Measurements from ENCODE around the gene DNAJB6. TPM values are rescaled to one million over a fixed set of nuclear protein-coding genes. Genes with fewer than 3 reads are reported as not detected.
A peak's percentile ranks its signal among the peaks of the same experiment; 100 is the strongest.

The DNAJB6 gene
- total and polyA plus RNA-seq, 5 donors, result 154 to 183 (median 170) TPM

DNA sequence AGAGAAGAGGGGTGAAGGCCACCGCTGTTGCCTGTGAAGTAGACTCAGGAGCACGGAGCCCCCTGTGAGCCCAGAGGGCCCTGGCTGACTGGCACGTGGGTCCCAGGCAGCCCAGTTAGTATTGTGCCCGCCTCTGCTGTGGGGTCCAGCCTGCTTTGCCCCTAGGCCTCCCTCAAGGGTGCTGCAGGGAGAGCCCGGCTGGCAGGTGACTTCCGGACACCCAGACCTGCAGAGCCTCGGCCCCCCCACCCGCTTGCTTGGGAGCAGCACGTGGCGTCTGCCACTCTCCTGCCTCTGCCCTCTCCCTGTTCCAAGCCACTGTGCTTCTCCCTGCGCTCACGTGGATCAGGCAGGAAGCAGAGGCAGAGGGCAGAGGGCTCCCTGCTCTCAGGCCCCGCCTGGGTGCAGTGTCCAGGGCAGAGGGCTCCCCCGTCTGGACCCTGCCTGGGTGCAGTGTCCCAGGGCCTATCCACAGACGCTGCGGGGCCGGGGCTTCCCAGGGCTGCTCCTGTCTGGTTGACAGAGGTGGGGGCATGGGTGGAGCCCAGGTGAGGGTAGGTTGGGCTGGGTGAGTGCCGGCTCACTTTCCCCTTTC, 88.4 kb downstream of the DNAJB6 start:
- no peaks in the 10 kb centered on the region for H3K9me3 ChIP-seq (ENCODE audit: control insufficient read depth, low read length)
- H3K27me3 ChIP-seq (ENCODE audit: control insufficient read depth, insufficient read depth), result no peaks in the 10 kb centered on the region
- no peak overlapping the region for H3K4me3 ChIP-seq (ENCODE audit: low read length)
- H3K4me1 ChIP-seq (ENCODE audit: control insufficient read depth, insufficient read depth, low read length), result no peaks in the 10 kb centered on the region
- ATAC-seq (no peak), DNase-seq (peak in 2 of 3 donors; percentile 40 to 52)
- no peak overlapping the region for H3K27ac ChIP-seq (ENCODE audit: low read length)
- intact Hi-C loops (cut with DNase I), result no loop called here
- 82% methylated on average over 18 of the region's 18 CpGs for WGBS

DNA sequence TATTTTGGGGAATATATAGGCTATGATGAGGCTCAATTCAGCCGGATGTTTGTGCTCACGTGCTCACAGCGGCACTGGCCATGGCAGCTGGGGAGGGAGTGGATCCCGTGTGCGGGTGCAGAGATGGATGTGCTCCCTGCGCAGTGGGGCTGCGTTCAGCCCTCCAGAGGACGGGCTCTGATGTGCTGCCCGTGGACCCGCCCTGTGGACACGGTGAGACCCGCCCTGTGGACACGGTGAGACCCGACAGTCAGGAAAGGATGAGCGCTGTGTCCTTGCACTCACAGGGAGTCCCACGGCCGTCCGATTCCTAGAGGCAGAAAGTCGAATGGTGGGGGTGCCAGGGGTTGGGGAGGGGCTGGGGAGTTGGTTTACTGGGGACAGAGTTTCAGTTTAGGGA, 89.0 kb downstream of the DNAJB6 start:
- H3K4me1 ChIP-seq (ENCODE audit: control insufficient read depth, insufficient read depth, low read length), result no peaks in the 10 kb centered on the region
- no peak for ATAC-seq
- peak in 2 of 3 donors; percentile 40 to 43 for DNase-seq
- WGBS, result 93% methylated on average over 19 of the region's 19 CpGs
- H3K27me3 ChIP-seq (ENCODE audit: control insufficient read depth, insufficient read depth), result no peaks in the 10 kb centered on the region
- intact Hi-C loops (cut with DNase I), result no loop called here
- H3K9me3 ChIP-seq (ENCODE audit: control insufficient read depth, low read length), result no peaks in the 10 kb centered on the region
- no peak overlapping the region for H3K4me3 ChIP-seq (ENCODE audit: low read length)
- H3K27ac ChIP-seq (ENCODE audit: low read length), result no peak overlapping the region

DNA sequence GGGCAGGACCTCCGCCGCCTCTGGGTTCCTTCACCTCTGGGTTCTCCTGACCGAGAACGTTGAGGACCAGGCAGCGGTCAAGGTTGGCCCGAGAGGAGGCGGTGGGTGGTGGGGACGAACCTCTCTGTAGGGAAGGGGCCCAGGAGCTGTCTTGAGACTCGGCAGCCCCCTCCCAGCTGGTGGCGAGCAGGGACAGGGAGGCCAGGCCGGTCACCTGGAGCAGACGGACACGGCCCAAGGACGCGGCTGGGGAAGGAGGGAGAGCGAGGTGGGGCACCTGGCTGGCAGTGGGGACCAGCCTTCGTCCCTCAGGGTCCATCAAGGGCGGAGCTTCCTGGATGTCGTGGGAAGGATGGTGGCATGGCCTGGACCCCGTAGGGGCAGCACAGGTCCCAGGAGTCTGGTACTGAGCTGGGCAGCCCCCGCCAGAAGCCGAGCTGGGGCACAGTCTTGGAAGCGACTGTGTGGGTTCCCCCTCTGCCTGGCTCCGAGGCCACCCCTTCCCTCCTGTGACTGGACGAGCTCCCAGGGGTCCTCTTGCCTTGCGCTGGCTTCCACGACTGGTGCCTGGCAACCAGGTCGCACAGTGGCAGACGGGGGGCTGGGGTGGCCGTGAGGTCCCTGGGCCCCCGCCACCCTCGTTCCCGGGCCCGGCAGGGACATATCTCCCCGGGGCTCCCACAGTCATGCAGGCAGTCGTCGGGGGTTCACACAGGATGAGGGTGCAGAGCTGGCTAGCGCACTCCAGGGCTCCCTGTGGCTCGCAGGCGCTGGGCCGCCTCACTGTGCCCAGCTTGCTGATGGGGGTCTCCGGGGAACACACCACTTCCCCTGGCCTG, 89.9 kb downstream of the DNAJB6 start:
- no peaks in the 10 kb centered on the region for H3K9me3 ChIP-seq (ENCODE audit: control insufficient read depth, low read length)
- ATAC-seq, result no peak
- no peak overlapping the region for H3K27ac ChIP-seq (ENCODE audit: low read length)
- peak in 2 of 3 donors; percentile 31 to 54 for DNase-seq
- WGBS, result 89% methylated on average over 42 of the region's 42 CpGs
- no peak overlapping the region for H3K4me3 ChIP-seq (ENCODE audit: low read length)
- H3K4me1 ChIP-seq (ENCODE audit: control insufficient read depth, insufficient read depth, low read length), result no peaks in the 10 kb centered on the region
- intact Hi-C loops (cut with DNase I), result no loop called here
- no peaks in the 10 kb centered on the region for H3K27me3 ChIP-seq (ENCODE audit: control insufficient read depth, insufficient read depth)

DNA sequence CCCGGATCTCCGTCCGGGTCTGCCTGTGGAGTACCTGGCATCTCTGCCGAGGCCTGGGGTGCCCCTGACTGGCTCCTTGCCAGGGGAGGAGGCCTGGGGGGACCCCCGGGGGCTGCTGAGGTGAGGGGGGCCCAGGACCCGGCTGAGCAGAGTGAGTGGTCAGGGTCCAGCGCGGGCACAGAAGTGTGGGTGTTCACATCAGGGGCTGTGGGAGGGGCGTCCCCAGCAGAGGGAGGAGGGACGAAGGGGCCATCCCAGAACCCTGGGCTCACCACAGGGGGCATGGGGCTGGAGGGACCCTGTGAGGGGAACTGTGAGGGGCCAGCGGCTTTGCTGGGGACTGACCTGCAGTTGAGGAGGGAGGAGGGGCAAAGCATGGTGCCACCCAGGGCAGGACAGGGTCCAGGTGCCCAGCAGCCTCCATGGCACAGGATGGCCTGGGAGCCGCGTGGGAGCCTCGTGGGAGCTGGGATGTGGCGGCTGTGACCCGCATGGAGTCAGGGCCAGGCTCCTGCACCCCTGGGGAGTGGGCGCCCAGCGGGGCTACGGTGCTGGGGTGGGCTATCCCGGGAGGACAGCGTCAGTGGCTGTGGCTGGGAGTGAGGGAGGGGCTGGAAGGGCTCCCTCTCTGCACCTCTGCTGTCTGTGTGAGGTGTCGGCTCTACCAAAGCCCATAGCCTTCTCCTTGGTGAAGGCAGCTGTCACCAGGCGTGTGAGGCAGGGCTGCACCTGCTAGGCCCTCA, 91.2 kb downstream of the DNAJB6 start:
- no peaks in the 10 kb centered on the region for H3K9me3 ChIP-seq (ENCODE audit: control insufficient read depth, low read length)
- no peak overlapping the region for H3K4me3 ChIP-seq (ENCODE audit: low read length)
- ATAC-seq (no peak), DNase-seq (peak in 2 of 3 donors; percentile 43 to 50)
- no peak overlapping the region for H3K27ac ChIP-seq (ENCODE audit: low read length)
- no peaks in the 10 kb centered on the region for H3K4me1 ChIP-seq (ENCODE audit: control insufficient read depth, insufficient read depth, low read length)
- H3K27me3 ChIP-seq (ENCODE audit: control insufficient read depth, insufficient read depth), result no peaks in the 10 kb centered on the region
- 91% methylated on average over 23 of the region's 23 CpGs for WGBS
- intact Hi-C loops (cut with DNase I), result no loop called here

DNA sequence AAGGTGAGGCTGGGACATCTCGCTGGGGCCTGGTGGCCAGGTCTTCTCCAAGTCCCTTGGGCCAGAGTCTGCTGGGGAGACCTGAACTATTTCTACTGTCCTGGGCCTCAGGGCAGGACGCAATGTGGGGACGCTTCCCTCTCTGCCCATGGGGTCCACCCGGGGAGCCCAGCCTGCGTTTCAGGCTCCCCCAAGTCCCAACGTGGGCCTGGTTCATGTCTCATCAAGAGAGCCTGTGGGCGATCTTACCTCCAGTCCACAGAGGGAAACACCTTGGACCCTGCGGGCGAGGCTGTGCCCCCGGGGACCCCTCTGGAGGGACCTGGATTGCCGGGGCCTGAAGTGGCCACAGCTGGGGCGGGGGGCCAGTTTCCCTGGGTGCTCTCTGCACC, 91.7 kb downstream of the DNAJB6 start:
- intact Hi-C loops (cut with DNase I), result no loop called here

DNA sequence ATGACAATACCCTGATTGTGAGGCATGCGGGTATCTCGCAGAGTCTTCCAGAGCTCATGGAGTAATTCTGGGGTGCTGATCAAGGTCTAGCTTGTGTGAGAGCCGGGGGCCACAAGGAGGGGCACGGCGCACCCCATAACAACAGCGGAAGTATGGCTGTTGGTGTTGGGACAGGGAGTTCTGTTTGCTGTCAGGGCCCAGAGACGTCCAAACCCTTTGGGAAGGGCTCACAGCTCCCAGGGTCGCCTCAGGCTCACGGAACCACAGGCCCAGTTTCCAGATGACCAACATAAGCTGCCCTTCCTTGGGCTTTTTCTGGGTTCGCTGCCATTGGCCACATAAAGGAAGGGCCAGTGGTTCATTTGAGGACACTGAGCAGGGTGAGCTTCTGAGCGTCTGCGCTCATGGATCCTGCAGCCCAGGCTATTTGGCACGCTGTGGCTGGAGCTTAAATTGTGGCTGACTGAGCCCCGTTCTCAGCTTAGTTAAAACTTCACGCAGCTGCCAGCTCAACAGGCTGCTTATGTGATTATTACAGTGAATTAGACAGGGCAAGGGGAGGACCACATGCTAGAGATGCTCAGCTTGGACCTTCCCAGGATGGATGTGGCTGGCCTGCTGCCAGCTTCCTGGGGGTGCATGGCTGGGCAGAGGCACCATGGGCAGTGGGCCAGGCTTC, 92.3 kb downstream of the DNAJB6 start:
- DNase-seq, result peak in 2 of 3 donors; percentile 51 to 59
- Histone ChIP-seq H3K4me1 (ENCODE audit: control insufficient read depth, insufficient read depth, low read length) (no peaks in the 10 kb centered on the region), H3K27me3 (ENCODE audit: control insufficient read depth, insufficient read depth) (no peaks in the 10 kb centered on the region), H3K27ac (ENCODE audit: low read length) (no peak overlapping the region), H3K9me3 (ENCODE audit: control insufficient read depth, low read length) (no peaks in the 10 kb centered on the region), H3K4me3 (ENCODE audit: low read length) (no peak overlapping the region)
- WGBS, result 76% methylated on average over 15 of the region's 15 CpGs
- no peak for ATAC-seq
- intact Hi-C loops (cut with DNase I), result no loop called here

More for the DNA sequence above, 91.7 kb downstream of the DNAJB6 start:
- no peaks in the 10 kb centered on the region for H3K9me3 ChIP-seq (ENCODE audit: control insufficient read depth, low read length)
- no peaks in the 10 kb centered on the region for H3K4me1 ChIP-seq (ENCODE audit: control insufficient read depth, insufficient read depth, low read length)
- no peak overlapping the region for H3K4me3 ChIP-seq (ENCODE audit: low read length)
- 93% methylated on average over 12 of the region's 12 CpGs for WGBS
- DNase-seq, result peak in 1 of 3 donors; percentile 39
- H3K27me3 ChIP-seq (ENCODE audit: control insufficient read depth, insufficient read depth), result no peaks in the 10 kb centered on the region
- no peak for ATAC-seq
- no peak overlapping the region for H3K27ac ChIP-seq (ENCODE audit: low read length)

DNA sequence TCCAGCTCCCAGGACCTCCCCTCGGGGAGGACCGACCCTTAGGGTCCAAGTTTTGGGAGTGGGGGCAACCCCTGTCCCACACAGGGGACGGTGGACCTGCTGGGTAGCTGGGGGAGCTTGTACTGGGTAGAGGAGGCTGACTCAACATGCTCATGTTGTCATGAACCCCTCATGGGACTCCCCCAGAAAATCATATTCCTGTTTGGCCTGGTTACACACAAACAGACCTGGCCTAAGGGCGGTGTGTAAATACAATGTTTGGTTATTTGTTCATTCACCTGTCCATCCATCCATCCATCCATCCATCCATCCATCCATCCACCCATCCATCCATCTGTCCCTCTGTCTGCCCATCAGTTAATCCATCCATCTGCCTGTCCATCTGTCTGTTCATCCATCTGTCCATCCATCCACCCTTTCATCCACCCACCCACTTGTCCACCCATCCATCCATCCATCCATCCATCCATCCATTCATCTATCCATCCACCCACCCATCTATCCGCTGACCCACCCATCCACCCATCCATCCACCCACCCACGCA, 92.9 kb downstream of the DNAJB6 start:
- DNase-seq (no peak), ATAC-seq (no peak)
- intact Hi-C loops (cut with DNase I), result loop anchor here in 3 of 4 donors (5.0 to 10.0 kb wide), 2 partner anchors 445 to 448 kb away; no protein-coding TSS in a partner anchor

DNA sequence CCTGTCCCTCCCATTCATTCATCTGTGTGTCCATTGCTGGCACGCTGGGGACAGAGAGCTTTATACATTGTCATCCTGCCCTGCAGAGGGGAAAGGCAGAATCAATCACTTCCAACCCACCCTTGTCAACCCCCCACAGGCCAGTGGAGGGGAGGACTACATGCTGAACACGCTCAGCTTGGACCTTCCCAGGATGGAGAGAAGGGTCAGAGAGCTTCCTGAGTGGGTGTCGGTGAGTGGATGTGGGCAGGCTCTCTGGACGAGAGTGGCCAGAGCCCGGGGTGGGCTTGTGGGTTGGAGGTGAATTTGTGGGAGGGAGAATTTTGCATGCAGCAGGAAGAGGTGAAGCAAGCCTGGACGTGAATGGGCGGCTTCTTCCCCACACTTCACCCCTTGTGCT, 93.9 kb downstream of the DNAJB6 start:
- no peaks in the 10 kb centered on the region for H3K27me3 ChIP-seq (ENCODE audit: control insufficient read depth, insufficient read depth)
- no peaks in the 10 kb centered on the region for H3K4me1 ChIP-seq (ENCODE audit: control insufficient read depth, insufficient read depth, low read length)
- H3K9me3 ChIP-seq (ENCODE audit: control insufficient read depth, low read length), result no peaks in the 10 kb centered on the region
- intact Hi-C loops (cut with DNase I), result loop anchor here in 3 of 4 donors (5.0 to 10.0 kb wide), 2 partner anchors 444 to 447 kb away; no protein-coding TSS in a partner anchor
- WGBS, result 81% methylated on average over 7 of the region's 7 CpGs
- ATAC-seq, result no peak
- no peak for DNase-seq
- H3K27ac ChIP-seq (ENCODE audit: low read length), result no peak overlapping the region
- no peak overlapping the region for H3K4me3 ChIP-seq (ENCODE audit: low read length)

More for the DNA sequence above, 92.9 kb downstream of the DNAJB6 start:
- no peaks in the 10 kb centered on the region for H3K9me3 ChIP-seq (ENCODE audit: control insufficient read depth, low read length)
- 88% methylated on average over 6 of the region's 6 CpGs for WGBS
- H3K27me3 ChIP-seq (ENCODE audit: control insufficient read depth, insufficient read depth), result no peaks in the 10 kb centered on the region
- H3K27ac ChIP-seq (ENCODE audit: low read length), result no peak overlapping the region
- H3K4me3 ChIP-seq (ENCODE audit: low read length), result no peak overlapping the region
- H3K4me1 ChIP-seq (ENCODE audit: control insufficient read depth, insufficient read depth, low read length), result no peaks in the 10 kb centered on the region

DNA sequence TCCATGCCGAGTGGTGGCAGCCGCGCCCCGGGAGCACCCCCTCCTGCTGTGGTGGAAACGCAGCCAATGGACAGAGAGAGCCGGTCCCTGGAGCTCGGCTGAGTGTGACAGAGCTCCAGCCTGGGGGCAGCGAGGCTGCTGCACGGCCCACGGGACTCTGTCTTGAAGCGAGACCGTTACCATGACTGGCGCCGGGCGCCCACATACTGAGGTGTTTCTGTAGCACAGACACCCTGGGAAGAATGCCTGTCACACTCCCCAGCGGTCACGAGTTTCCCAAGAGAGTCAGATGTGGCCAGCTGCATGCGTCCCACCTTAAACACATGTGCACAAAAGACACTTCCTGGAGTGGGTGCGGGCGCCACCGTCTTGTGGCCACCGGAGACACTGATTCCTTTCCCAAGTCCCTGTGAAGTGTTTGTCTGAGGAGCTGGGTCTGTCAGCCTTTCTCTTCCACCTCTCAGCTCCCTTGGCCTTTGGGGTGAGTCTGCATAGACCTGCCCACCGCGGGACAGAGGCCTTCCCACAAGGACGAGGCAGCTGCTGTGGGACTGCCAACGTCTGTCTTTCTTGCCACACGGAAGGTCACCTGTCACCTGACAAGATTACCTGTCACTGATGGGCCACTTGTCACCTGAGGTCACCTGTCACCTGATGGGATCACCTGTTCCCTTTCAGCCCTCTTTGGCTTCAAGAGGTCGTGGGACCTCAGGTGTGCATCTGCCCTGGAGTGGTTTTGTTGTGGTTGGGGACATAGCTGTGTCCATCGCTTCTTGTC, 94.6 kb downstream of the DNAJB6 start:
- ATAC-seq, result no peak

More for the DNA sequence above, 94.6 kb downstream of the DNAJB6 start:
- WGBS, result 88% methylated on average over 29 of the region's 29 CpGs
- H3K27me3 ChIP-seq (ENCODE audit: control insufficient read depth, insufficient read depth), result no peaks in the 10 kb centered on the region
- H3K4me3 ChIP-seq (ENCODE audit: low read length), result no peak overlapping the region
- H3K9me3 ChIP-seq (ENCODE audit: control insufficient read depth, low read length), result no peaks in the 10 kb centered on the region
- no peaks in the 10 kb centered on the region for H3K4me1 ChIP-seq (ENCODE audit: control insufficient read depth, insufficient read depth, low read length)
- intact Hi-C loops (cut with DNase I), result loop anchor here in 3 of 4 donors (5.0 to 10.0 kb wide), 2 partner anchors 443 to 446 kb away; no protein-coding TSS in a partner anchor
- no peak overlapping the region for H3K27ac ChIP-seq (ENCODE audit: low read length)
- DNase-seq, result peak in 1 of 3 donors; percentile 36
